GM21390 (cell line): Measurements from ENCODE around the gene CCDC174.
"Not testable (repeated sequence)": the region's sequence is repeated elsewhere in the genome, so short reads cannot be mapped to it uniquely, and the experiment has no call there.

Experiments
- ATAC-seq: cut with Tn5 transposase; IDR thresholded peaks from one replicate; pipeline ENCODE4 v1.9.1; 2021; ENCODE audit not compliant: unreplicated experiment

The CCDC174 gene

DNA sequence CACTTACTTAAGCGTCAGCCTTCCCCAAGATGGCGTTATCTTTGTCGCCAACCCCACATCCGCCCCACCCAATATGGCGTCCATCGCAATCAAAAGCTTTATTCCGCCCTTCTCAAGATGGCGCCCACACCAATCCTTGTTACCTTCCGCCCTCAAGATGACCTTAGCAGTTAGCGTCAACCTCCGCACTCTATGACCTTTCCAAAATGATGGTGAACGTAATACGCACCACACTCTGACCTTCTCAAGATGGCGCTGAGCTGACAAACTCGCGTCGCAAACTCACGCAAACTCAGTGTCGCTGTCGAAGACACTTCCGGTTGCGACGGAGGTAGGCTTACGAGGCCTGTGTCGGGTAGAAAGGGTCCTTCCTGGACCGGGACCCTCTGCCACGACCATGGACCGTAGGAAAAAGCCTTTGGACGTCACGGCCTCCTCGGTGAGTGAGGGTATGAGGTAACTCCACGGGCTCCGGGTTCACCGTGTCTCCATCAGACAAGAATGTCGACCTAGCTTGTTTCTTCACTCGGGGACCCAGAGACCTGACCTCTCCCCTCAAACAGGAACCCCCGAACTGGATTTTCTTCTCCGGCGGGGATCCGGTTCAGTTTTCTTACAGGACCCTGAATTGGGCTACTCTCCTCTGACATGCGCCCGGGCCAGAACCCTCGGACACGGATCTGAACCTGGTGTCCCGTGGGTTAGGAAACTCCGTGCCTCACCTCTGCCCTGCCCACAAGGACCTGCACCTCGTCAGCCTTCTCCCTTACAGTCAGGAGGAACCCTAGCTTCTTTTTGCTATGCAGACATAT is at the start of gene CCDC174:
Gene CCDC174, plus strand, starts transcription at position 323 of the 812 bp plus-strand sequence. Its CDS starts 75 bp downstream, at position 398.
- peak; percentile 99 for ATAC-seq

DNA sequence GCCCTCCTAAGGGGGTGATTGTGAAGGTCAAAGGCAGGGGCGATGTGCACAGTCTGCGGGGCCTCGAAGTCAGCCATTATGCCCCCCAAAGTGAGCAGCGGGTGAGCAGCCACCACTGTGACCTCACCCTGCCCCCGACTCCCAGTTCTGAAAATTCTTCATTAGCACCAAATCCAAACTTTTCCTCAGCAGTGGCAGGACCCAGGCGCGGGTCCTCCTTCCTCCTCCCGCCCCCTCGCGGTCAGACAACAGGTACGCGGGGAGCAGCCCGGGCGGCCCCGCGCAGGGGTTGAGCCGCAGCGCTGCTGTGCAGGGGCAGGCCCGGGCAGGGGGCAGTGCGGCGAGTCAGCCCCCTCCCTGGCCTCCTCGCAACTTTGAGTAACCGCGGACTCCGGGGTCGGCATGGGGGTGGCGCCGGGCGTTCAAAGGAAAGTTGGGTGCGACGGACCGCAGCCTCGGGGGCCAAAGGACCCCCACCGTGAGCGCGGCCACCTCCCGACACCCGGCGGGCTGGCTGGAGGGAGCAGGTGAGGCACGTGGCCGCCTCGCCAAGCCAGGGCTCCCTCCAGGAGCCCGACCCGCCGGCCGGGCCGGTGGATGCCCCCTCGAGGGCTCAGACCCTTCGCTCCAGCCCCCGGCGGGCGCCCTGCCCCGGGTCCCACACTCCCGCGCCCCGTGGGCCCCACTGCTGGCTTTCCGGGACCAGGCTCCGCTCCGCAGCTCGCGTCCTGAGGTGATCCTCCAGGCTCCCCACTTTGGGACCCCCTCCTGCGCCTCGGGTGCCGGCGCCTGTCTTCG is 49.4 kb upstream of the CCDC174 start:
- no peak for ATAC-seq

DNA sequence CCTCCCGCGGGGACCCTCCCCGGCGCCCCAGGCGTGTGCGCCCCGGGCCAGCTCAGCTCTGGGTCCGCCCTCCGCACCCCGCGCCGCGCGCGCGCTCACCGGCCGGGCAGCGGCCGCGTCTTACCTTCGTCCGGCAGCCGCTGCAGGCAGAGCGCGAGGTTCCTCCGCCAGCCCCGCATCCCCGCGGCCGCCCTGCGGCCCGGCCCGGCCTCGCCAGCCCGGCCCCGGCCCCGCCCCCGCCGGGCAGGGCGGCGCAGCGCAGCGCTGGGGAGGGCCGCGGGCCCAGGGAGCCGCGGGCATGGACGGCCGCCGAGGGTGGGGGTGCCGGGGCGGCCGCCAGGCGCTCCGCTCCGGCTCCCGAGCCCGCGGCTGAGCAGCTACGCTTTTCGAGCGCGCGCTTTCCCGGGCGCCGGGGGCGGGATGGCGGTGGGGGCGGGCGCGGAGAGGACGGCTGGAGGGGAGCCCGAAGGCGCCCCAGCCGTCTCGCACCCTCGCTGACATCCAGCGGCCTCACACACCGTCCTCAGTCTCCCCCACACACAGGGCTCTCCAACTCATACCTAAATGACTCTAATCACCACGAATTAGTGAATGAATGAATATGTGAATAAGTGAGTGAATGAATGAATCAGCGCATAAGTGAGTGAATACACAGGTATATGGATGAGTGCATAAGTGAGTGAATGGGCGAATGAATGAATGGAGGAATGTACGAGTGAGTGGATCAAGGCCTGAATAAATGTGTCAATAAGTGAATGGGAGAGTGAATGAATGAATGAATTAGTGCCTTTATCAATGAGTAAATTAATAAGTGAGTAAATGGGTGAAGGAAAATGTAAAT is 48.5 kb upstream of the CCDC174 start:
- no peak for ATAC-seq

DNA sequence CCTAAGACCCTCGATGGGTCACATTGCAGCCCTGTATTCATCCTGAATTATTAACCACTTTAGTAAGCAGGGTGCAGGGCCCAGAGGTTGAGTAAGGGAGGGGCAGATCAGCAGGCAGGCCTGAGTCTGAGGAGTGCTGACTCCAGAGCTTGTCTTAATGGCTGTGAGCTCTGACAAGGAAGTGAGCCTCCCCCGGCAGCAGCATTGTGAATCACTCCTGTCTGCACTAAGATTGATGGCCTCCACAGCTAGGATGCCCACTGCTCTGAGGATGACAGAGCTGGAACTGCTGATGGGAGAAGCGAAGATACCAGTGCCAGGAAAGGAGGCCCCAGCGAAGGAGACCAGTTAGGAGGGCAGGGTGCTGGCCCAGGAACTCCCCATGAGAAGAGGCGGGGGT is 46.5 kb upstream of the CCDC174 start:
- no peak for ATAC-seq

DNA sequence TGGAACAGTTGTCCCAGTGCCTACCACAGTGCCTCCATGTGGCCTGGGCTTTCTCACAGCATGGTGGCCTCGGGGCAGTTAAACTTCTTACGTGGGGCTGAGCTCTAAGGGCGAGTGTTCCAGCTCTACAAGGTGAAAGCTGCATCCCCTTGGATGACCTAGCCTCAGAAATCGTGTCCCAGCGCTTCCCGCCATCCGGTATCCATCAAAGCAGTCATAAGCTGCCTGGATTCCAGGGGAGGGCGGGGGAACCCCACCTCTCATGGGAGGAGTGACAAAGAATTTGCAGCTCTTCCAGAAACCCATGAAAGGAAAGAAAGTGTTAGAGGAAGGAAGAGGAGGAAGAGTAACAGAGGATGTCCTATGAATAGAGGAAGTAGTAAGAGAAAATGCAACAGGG is 45.8 kb upstream of the CCDC174 start:
- ATAC-seq, result no peak

DNA sequence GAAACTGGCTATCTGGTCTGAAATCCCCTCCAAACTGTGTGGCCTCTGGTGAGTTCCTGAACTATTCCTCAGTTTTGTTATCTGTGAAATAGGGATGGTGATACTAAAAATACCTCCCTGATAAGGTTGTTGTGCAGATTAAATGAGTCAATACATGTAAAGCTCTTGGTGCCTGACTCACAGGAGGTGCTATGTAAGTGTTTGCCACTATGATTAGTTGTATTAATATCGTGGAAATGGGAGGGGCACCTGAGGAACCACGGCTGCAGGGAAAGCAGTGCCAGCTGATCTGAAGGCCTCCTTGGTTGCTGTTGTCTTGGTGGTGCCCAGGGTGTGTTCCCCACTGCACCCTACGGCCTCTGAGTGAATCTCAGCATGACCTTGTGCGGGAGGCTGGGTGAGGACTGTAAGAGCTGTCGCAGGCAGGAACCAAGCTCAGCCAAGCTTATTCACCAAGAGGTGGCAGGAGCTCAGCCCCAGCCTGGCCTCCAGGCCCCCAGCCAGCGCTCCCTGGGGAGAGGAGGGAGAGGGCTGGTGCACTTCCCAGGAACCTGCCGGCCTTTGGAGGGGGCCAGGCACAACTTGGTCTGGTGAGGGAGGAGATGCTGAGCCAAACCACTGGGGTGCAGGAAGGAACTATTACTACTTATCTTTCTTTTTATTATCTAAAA is 44.8 kb upstream of the CCDC174 start:
- ATAC-seq, result no peak

DNA sequence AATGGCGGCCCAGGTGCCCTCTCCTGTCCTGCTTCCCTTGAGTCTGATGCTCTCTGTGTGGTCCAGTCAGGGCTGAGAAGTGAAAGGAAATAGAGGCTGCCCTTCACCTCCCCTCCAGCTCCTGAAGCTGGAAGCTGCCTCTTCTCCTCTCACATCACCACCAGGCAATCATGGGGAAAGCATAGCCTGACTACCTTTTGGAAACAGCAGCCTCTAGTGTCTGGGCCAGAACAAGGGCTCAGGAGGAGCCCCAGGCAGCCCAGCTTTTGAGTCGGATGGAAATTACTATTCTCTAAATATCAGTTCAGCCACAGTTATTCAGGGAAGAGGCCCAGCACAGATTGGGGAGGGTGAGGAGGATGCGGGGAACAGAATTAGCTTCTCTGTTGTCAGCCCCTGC is 43.3 kb upstream of the CCDC174 start:
- no peak for ATAC-seq

DNA sequence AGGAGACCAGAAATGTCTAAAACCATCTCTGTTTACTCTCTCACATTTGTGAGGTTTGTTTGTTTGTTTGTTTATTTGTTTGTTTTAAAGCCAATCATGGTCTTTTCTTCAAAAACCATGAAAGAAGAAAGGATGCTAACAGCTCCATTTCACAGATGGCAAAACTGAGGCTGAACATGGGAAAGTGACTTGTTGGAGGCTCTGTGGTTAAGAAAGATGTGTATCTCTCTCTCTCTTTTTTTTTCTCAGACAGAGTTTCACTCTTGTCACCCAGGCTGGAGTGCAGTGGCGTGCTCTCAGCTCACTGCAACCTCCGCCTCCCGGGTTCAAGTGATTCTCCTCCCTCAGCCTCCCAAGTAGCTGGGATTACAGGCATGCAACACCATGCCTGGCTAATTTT is 42.5 kb upstream of the CCDC174 start:
- ATAC-seq, result not testable (repeated sequence)

DNA sequence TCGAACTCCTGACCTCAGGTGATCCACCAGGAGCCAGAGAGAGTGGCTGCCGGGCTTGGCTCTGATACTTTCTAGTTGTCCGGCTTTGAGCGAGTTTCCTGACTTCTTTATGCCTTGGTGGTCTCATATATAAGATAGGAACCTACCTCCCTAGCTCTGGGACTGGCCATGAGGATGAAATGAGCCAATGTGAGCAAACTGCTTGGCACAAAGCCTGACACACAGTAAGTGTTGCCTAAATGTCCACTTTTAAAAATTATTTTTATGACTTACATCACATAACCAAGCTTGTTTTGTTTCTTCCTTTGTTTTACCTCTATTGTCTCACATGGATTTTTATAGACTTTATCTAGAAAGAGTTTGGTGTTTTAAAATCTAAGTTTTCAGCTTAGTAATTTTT is 42.1 kb upstream of the CCDC174 start:
- ATAC-seq, result no peak

DNA sequence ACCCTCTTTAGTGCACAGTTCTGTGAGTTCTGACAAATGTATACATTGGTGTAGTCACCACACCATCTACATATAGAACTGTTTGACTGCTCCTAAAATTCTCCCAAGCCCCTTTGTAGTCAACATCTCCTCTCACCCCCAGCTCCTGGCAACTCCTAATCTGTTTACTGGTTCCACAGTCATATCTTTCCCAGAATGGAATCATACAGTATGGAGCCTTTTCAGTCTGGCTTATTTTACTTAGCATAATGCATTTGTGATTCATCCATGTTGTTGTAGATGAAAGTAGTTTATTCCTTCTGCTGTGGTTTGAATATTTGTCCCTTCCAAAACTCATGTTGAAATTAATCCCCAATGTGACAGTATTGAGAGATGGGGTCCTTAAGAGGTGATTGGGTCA is 41.6 kb upstream of the CCDC174 start:
- ATAC-seq, result no peak

DNA sequence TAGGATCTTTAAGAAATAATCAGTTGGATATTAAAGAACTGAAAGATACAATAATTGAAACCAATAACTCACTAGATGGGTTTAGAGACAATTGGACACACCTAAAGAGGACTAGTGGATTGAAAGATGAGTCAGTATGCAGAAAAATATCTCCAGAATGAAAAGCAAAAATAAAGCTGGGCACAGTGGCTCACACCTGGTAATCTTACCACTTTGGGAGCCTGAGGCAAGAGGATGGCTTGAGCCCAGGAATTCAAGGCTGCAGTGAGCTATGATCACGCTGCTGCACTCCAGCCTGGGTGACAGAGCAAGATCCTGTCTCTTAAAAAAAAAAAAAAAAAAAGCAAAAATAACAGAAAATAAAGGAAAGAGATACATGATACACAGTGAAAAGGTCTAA is 37.4 kb upstream of the CCDC174 start:
- ATAC-seq, result no peak

DNA sequence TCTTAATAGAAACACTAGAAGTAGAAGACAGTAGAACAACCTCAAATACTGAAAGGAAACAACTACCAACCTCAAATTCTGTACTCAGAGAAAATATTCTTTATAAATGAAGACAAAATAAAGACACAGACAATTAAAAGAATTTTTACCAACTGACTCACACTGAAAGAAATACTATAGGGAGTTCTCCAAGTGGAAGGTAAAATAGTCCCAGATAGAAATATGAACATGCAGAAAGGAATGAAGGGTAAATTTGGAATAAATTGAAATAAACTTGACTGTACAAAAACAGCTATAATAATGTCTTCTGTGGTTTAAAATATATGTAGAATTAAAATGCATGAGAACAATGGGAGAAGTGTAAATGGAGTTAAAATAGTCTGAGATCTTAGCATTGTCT is 36.7 kb upstream of the CCDC174 start:
- ATAC-seq, result no peak

DNA sequence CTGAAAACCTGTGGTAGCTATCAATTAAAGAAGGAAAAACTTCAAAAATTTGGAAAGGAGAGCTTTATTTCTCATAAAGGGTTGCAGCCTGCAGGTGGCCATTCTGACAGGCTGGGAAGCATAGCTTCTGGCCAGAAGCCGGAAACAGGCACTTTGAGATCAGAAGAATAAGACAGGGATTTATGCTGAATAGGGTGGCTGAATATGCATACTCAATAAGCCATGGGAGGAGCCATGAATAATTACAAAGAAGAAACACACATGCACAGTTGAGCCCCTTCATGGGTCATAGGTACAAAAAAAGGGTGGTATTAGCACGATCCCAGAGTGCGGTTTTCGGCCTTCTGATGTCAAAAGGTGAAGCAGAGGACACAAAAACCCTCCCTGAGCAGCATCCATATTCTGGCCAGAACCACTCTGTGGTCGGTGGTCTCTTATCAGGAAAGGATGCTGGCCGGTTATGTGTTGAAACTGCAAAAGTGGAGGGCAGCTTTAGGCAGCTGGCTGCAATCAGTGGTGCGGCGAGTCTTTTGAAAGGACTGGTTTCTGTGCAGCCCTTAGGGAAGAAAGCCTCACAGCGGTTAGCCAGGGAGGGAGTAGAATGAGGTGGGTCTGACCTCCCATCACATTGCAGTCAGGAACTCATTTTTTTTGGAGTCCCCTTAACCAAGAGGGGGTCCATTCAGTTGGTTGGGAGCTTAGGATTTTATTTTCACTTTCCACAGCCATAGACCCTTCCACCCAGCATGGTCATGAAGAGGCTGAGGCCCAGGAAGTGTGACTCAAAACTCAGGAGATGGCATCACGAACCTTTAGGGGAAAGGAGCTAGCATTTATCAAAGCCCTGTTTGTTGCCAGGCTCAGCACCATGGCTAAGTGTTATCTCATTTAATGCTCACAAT is 34.7 kb upstream of the CCDC174 start:
- no peak for ATAC-seq

DNA sequence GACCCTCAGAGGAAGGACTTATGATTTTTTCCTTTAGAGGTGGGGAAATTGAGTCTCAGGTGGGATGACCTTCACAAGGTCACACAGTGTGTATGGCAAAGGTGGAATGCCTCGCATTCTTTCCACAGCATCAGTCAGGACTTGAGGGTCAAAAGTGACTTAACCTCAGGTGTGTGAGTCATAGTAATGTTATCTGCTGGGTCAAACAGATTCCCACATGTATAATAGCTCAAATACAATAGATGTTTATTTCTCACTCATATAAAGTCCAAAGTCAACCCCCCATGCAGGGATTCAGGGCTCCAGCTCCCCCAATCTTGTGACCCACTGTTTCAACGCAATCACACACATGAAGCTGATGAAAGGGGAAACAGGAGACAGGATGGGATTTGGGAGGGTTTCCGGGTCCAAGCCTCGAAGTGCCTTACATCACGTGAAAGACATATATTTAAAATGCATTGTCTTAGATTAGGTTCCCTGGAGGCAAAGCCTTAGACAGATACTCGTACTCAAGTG is 34.0 kb upstream of the CCDC174 start:
- ATAC-seq, result no peak

DNA sequence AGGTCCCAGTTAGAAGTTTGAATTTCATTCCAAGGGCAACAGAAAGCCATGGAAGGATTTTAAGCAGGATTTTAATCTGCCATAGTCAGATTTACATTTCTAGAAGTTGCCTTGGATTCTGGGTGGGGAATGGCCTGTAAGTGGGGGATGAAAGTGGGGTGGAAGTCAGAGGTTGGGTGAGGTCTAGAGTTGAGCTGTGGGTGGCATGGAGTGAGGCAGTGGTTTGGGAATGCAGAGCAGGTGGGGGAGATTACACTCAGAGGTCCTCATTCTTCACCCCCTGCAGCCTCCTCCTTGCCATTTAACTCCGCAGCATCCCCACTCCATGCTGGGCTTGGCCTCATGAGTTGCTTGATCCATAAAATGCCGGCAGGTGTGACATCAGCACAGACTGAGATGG is 32.0 kb upstream of the CCDC174 start:
- no peak for ATAC-seq

DNA sequence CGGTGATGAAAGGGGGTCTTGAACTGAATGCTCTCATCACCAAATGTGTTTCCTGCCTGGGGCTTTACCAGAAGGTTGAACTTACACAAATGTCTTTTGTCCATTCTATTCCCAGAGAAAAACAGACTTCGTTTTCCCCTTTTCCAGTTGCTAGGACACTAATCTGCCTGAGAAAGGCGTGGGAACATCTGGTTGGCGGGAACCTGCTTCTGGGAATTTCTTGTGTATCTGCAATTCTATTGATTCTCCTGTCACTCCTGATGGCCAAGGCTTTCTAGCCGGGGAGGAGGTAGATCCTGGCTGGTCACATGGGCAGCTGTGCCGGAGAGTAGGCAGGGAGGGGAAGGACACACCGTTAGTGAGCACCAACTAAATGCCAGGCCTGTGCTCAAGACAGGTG is 31.1 kb upstream of the CCDC174 start:
- no peak for ATAC-seq

DNA sequence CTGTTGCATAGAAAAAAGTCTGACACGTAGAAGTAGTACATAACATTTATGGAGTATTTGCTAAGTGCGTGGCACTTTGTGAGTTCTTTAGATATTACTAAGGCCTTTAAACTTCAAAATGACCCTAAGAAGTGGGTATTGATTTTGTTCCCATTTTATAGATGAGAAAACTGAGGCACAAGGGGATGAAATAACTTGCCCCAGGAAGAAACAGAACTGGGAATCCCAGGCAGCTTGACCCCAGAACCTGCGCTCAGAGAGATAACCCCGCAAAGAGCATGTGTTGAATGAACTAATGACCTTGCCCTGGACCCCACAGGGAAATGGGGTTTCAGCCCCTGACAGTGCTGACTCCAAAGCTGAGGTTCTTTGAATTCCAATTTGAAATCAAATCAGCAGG is 30.5 kb upstream of the CCDC174 start:
- no peak for ATAC-seq

DNA sequence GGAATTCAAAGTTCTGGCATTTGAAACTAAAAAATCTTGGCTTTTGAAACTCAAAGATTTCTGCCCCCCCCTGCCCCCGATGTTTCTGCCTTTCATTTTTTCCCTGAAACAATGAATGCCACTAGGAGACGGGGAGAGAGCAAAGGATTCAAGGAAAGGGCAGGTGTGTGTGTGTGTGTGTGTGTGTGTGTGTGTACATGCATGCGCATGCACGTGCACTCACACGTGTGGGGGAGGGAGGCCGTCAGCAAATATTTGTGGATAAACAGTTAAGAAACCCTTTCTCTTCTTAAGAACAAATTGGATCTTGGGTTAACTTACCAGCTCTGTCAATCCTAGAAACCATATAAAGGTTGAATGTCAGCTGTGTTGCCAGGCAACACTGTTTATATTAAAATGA is 29.2 kb upstream of the CCDC174 start:
- ATAC-seq, result no peak

DNA sequence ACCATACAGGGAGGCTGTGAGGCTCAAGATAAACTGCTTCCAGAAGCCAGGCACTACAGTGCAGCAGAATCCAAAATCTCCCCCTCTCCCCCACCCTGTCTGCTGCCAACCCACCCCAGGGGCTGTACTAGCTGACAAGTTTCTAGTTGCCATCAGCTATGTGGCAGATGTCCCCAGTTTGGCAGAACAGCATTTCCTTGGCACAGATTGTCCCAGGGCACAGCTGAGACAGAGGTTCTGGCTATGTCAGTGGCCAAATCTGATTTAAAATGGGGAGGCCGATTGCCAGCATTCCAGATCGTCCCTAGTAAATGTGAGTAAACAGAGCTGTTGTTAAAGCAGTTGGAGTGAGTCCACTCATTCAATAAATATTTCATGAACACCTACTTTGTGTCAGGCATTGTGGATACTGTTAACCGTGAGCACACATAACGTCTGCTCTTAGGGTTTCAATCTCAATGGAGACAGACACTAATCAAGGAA is 28.0 kb upstream of the CCDC174 start:
- ATAC-seq, result no peak

DNA sequence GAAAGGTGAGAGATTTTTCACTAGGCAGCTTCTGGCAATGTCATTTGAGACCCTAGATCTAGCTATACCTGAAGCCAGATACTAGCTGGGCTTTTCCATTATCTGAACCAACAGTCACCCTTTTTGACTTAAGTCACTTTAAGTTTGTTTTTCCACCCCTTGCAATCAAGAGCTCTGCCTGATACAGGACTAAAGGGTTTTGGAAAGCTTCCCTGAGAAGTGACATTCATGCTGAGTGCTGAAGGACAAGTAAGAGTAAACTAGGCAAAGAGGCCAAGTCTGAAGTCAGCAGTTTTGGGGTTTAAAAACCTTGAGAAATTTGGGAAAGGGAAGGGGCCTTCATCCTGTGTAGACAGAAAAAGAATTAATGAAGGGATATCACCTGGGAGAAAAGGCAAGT is 27.1 kb upstream of the CCDC174 start:
- ATAC-seq, result no peak
